Upper lobe of left lung (tissue), 4 donors: Measurements from ENCODE around the gene CAPRIN1.

ENCODE experiments used
- EP300 ChIP-seq, 4 donors: sonication (generic); formaldehyde crosslinking; IDR thresholded peaks; one replicate each; pipeline ENCODE4 v1.5.1; 2017; ENCODE audit warnings: antibody characterized with exemption in 4 of 4, control low read depth in 2 of 4
- POLR2AphosphoS5 ChIP-seq, 2 donors: sonication (generic); formaldehyde crosslinking; IDR thresholded peaks; one replicate each; pipeline ENCODE4 v1.5.1; 2017; ENCODE audit warnings: antibody characterized with exemption in 2 of 2
- TF ChIP-seq, protein P1 (sequence below), 6 experiments: fragments of 450-650 bp in 4 of 6; fragments of 200-600 bp in 2 of 6; sonication (generic) in 2 of 6; IDR thresholded peaks; one replicate each; pipeline ENCODE4 v1.5.1; 2016 to 2019; ENCODE audit warnings: antibody characterized with exemption in 6 of 6

GRCh38 chr11:34139346-34139745 is 87.8 kb downstream of the CAPRIN1 start:
- TF ChIP-seq, protein P1, sequence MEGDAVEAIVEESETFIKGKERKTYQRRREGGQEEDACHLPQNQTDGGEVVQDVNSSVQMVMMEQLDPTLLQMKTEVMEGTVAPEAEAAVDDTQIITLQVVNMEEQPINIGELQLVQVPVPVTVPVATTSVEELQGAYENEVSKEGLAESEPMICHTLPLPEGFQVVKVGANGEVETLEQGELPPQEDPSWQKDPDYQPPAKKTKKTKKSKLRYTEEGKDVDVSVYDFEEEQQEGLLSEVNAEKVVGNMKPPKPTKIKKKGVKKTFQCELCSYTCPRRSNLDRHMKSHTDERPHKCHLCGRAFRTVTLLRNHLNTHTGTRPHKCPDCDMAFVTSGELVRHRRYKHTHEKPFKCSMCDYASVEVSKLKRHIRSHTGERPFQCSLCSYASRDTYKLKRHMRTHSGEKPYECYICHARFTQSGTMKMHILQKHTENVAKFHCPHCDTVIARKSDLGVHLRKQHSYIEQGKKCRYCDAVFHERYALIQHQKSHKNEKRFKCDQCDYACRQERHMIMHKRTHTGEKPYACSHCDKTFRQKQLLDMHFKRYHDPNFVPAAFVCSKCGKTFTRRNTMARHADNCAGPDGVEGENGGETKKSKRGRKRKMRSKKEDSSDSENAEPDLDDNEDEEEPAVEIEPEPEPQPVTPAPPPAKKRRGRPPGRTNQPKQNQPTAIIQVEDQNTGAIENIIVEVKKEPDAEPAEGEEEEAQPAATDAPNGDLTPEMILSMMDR (IDR thresholded peaks at IDR 0.05) = no peak
- TF ChIP-seq EP300 (IDR thresholded peaks at IDR 0.05) (no peak), POLR2AphosphoS5 (IDR thresholded peaks at IDR 0.05) (no peak)
